Measurements from ENCODE around the gene GAS7. TPM values are rescaled to one million over a fixed set of nuclear protein-coding genes. Genes with fewer than 3 reads are reported as not detected.

The GAS7 gene
- total RNA-seq, 1 experiment from 2014 or later: 6.0 TPM

DNA sequence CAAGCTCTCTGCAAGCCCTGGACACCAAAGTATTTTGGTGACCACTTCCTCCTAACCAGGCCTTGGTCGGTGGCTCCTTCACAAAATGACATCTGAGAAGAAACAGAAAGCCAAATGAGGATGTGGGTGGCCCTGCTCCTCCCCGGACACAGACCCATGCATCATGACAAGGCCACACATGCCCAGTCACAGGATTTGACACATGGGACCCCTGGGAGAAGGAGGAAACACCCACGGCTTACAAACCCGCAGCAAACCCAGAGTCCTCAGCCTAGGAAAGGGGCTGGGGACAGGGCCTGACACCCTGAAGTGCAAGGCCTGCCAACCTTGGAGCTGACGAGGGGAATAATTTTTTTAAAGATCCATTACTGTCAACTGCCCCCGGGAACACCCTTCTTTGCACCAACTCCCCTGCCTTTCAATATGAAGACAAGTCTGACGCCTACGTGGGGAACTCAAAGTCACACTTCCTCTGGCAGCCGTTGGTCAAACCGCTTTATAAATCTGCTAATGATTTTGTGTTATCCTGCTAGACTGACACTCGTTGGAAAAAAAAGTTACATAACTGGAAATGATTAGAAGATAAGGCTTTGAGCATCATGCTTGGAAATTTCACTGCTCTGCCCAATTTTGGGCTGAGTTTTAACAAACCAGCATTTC lies 41.3 kb downstream of the GAS7 start:
- no peaks in the 10 kb centered on the region for H3K79me1 ChIP-seq (ENCODE audit: insufficient read depth, low read depth, low read length, poor library complexity, severe bottlenecking)
- no peaks in the 10 kb centered on the region for H3K9me3 ChIP-seq (ENCODE audit: control insufficient read depth, low read depth, low read length)
- H3K23me2 ChIP-seq (ENCODE audit: insufficient read length, low read depth, low read length, poor library complexity, severe bottlenecking): no peaks in the 10 kb centered on the region
- DNase-seq: no peak
- Mint-ChIP-seq H3K9me3 (no peaks in the 10 kb centered on the region), H3K27me3 (ENCODE audit: low read depth) (peaks cover 2% of the 10 kb centered on the region; the same call in 1 of the 2 replicates), H3K4me3 (no peak overlapping the region), H3K36me3 (ENCODE audit: insufficient read depth in 1 of 3, low read depth in 3 of 3) (no peaks in the 10 kb centered on the region; a peak in 1 of 7 replicates), H3K27ac (peak overlapping the region in 1 of 3 experiments; percentile 86; a peak in 2 of 7 replicates), H3K4me1 (peaks cover 0 to 5% of the 10 kb centered on the region in 2 experiments; a peak in 2 of 4 replicates)
- no peak overlapping the region for H2BK12ac ChIP-seq (ENCODE audit: insufficient read length, low read depth, low read length)
- H3T11ph ChIP-seq (ENCODE audit: low read length): no peak overlapping the region
- H2BK120ac ChIP-seq (ENCODE audit: low read depth, low read length, poor library complexity, severe bottlenecking): no peak overlapping the region
- no peak overlapping the region for H2AK5ac ChIP-seq (ENCODE audit: insufficient read length, low read length)
- H3K4me1 ChIP-seq (ENCODE audit: insufficient read depth, low read length): no peaks in the 10 kb centered on the region
- H3K27me3 ChIP-seq (ENCODE audit: insufficient read depth, low read length): no peaks in the 10 kb centered on the region
- no CpG with 5 or more reads among the region's 11 CpGs for WGBS (ENCODE audit: extremely low coverage, insufficient read length, low lambda C conversion rate)
- H2BK15ac ChIP-seq (ENCODE audit: low read depth, low read length): no peak overlapping the region
- H3K18ac ChIP-seq (ENCODE audit: insufficient read length, low read depth, low read length): no peak overlapping the region
- H3K4me2 ChIP-seq (ENCODE audit: insufficient read depth, insufficient read length, low read length): no peak overlapping the region
- no peak overlapping the region for H4K5ac ChIP-seq (ENCODE audit: insufficient read length, low read depth, low read length)
- H3K79me2 ChIP-seq (ENCODE audit: insufficient read depth, low read length): no peaks in the 10 kb centered on the region
- H4K20me1 ChIP-seq (ENCODE audit: control insufficient read depth, insufficient read depth, insufficient read length): no peaks in the 10 kb centered on the region
- H3K27ac ChIP-seq (ENCODE audit: insufficient read length, low read depth, low read length): no peak overlapping the region
- H2BK5ac ChIP-seq (ENCODE audit: insufficient read length, low read length): no peak overlapping the region
- no peak overlapping the region for H2AFZ ChIP-seq (ENCODE audit: low read length)
- peak overlapping the region; percentile 65 for H4K91ac ChIP-seq (ENCODE audit: insufficient read length, low read depth, low read length)
- TF ChIP-seq, protein P1, sequence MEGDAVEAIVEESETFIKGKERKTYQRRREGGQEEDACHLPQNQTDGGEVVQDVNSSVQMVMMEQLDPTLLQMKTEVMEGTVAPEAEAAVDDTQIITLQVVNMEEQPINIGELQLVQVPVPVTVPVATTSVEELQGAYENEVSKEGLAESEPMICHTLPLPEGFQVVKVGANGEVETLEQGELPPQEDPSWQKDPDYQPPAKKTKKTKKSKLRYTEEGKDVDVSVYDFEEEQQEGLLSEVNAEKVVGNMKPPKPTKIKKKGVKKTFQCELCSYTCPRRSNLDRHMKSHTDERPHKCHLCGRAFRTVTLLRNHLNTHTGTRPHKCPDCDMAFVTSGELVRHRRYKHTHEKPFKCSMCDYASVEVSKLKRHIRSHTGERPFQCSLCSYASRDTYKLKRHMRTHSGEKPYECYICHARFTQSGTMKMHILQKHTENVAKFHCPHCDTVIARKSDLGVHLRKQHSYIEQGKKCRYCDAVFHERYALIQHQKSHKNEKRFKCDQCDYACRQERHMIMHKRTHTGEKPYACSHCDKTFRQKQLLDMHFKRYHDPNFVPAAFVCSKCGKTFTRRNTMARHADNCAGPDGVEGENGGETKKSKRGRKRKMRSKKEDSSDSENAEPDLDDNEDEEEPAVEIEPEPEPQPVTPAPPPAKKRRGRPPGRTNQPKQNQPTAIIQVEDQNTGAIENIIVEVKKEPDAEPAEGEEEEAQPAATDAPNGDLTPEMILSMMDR (conservative IDR thresholded peaks at IDR 0.05): no peak
- no peak overlapping the region for H3K23ac ChIP-seq (ENCODE audit: insufficient read length, low read depth, low read length)
- no peak overlapping the region for H3K4ac ChIP-seq (ENCODE audit: low read depth, low read length)
- no peak overlapping the region for H3K56ac ChIP-seq (ENCODE audit: insufficient read length, low read depth, low read length)
- H3K14ac ChIP-seq (ENCODE audit: insufficient read depth, low read length): no peak overlapping the region
- no peak overlapping the region for H4K8ac ChIP-seq (replicated peaks; ENCODE audit: insufficient read length, low read depth, low read length)
- no peak overlapping the region for H2BK20ac ChIP-seq (ENCODE audit: low read depth, low read length, poor library complexity, severe bottlenecking)
- no peak overlapping the region for H3K9ac ChIP-seq (ENCODE audit: extremely low read depth, insufficient read length, low read length)
